22Rv1 (cell line): ENCODE measurements around the gene RHOC.

Experiments used
- CTCF ChIP-seq: fragments of 450-650 bp; IDR thresholded peaks from 2 replicates; pipeline ENCODE4 v1.5.1; 2017; ENCODE audit warnings: mild to moderate bottlenecking
- ZFX ChIP-seq: fragments of 450-650 bp; IDR thresholded peaks from 2 replicates; pipeline ENCODE4 v1.6.1; 2017; ENCODE audit warnings: antibody characterized with exemption, borderline replicate concordance

GRCh38 chr1:112697781-112698201 is 9.1 kb downstream of the RHOC start:
- TF ChIP-seq CTCF (no peak), ZFX (no peak)
